ENCODE measurements around the gene MBTD1. TPM values are rescaled to one million over a fixed set of nuclear protein-coding genes. Genes with fewer than 3 reads are reported as not detected.

MBTD1 gene
- total and polyA plus RNA-seq, 2 of the 8 experiments (the other 6 are each of a cell fraction or from before 2014, with no cell fraction given): 20.3 to 51.4 TPM

GRCh38 chr17:51229889-51230288 is 30.0 kb downstream of the MBTD1 start (continued):
- TF ChIP-seq RNF2 (IDR thresholded peaks at IDR 0.05; ENCODE audit: borderline replicate concordance, low read depth, low read length, missing control alignments, poor library complexity, severe bottlenecking) (no peak), KDM4A (IDR thresholded peaks at IDR 0.05; ENCODE audit: low read depth, low read length, severe bottlenecking) (no peak), USF2 (IDR thresholded peaks at IDR 0.05; ENCODE audit: low read length) (no peak), EP300 (IDR thresholded peaks at IDR 0.05; ENCODE audit: borderline replicate concordance in 1 of 2, low read depth in 2 of 2, low read length in 2 of 2) (no peak), SAP30 (IDR thresholded peaks at IDR 0.05; ENCODE audit: insufficient read depth, insufficient replicate concordance, low read length) (no peak), SP2 (IDR thresholded peaks at IDR 0.05; ENCODE audit: low read length) (no peak)
